Adrenal gland (tissue), 12 donors: ENCODE results near the gene RIMKLB. TPM values are rescaled to one million over a fixed set of nuclear protein-coding genes. Genes with fewer than 3 reads are reported as not detected.

Experiments used
- DNase-seq, 7 donors: peaks; one replicate each; pipeline ENCODE4 v3.0.0-alpha.2; 2019 to 2020
- H3K27ac ChIP-seq, 5 donors: fragments of 200-600 bp; sonication (generic) in 4 of 5; 1 replicate in 3 of 5; 2 replicates in 2 of 5; pipeline versions ENCODE4 v1.5.1 to v1.8.0; 2016 to 2020; ENCODE audit warnings: mild to moderate bottlenecking in 1 of 5
- H3K27me3 ChIP-seq: fragments of 200-600 bp; 2 replicates; pipeline ENCODE4 v1.8.0; 2021
- H3K36me3 ChIP-seq, 2 donors: fragments of 200-600 bp; replicated peaks in 1 of 2; 1 replicate in 1 of 2; 2 replicates in 1 of 2; pipeline versions ENCODE4 v1.5.1 to v1.8.0; 2018 to 2022
- H3K4me1 ChIP-seq, 2 donors: fragments of 200-600 bp; replicated peaks in 1 of 2; 1 replicate in 1 of 2; 2 replicates in 1 of 2; pipeline versions ENCODE4 v1.5.1 to v1.8.0; 2018 to 2021
- H3K4me3 ChIP-seq, 4 donors: fragments of 200-600 bp; sonication (generic) in 3 of 4; one replicate each; pipeline ENCODE4 v1.5.1; 2016 to 2018
- H3K9me3 ChIP-seq, 3 donors: fragments of 200-600 bp; sonication (generic) in 1 of 3; replicated peaks in 1 of 3; 1 replicate in 2 of 3; 2 replicates in 1 of 3; pipeline versions ENCODE4 v1.5.1 to v1.8.0; 2016 to 2021
- CTCF ChIP-seq, 6 experiments: fragments of 450-650 bp in 4 of 6; fragments of 200-600 bp in 2 of 6; sonication (generic) in 1 of 6; IDR thresholded peaks; 1 replicate in 5 of 6; 2 replicates in 1 of 6; pipeline versions ENCODE4 v1.5.1 to v1.8.0; 2016 to 2021; ENCODE audit warnings: antibody characterized with exemption in 6 of 6, mild to moderate bottlenecking in 2 of 6, moderate library complexity in 1 of 6
- POLR2A ChIP-seq, 2 donors: fragments of 450-650 bp; IDR thresholded peaks; one replicate each; pipeline ENCODE4 v1.6.1; 2017; ENCODE audit warnings: antibody characterized with exemption in 2 of 2, mild to moderate bottlenecking in 2 of 2, moderate library complexity in 1 of 2
- WGBS, 4 donors: extraction: QIAGEN DNeasy Blood & Tissue Kit in 2 of 4; methylation state at CpG; one replicate each; pipeline versions ENCODE4 v1.1.5 to v1.1.7; 2013 to 2017; 5-methylcytosine and 5-hydroxymethylcytosine counted together
- intact Hi-C, 2 donors: fragments of 100-400 bp; cut with DNase I; formaldehyde crosslinking; loops; one replicate each; pipeline versions ENCODE4 v1.14.1 to v1.15.0; 2022 to 2023
- polyA plus RNA-seq, 3 donors: library from polyadenylated mRNA; stranded (reverse); fragments of 200-250 nt in 2 of 3; fragments of 350-450 nt in 1 of 3; fragmentation: Illumina TruSeq in 1 of 3; extraction: RNeasy Lipid Tissue Mini Kit (QIAGEN cat#74804) in 1 of 3; gene quantifications; one replicate each; pipeline ENCODE4 v1.2.3, GENCODE V29; 2013 to 2014
- total RNA-seq, 9 donors: library from RNA; depleted of rRNA in 4 of 9; stranded (reverse); fragments of >200 nt in 4 of 9; fragments of 120-200 nt in 1 of 9; fragmentation: NEBNext Ultra II Directional in 1 of 9; extraction: Animal tissue kit (Norgen Biotek cat#: 25700) in 1 of 9; gene quantifications; one replicate each; pipeline versions ENCODE4 v1.1.0 to v1.2.4, GENCODE V29; 2013 to 2023
- donor health status: healthy with polysubstance abuse.
- donor health status: Bipolar disorder and iron deficiency.
- donor health status: DM: yes; HTN: yes; CAD: no.
- donor health status: DM: no; HTN: no; CAD: no.
- donor health status: DM: no; HTN: no; CAD: no.
- donor health status: DM: yes; HTN: yes; CAD: no.

Gene RIMKLB
- total and polyA plus RNA-seq, 12 donors = 10.0 to 225 (median 22.1) TPM

DNA sequence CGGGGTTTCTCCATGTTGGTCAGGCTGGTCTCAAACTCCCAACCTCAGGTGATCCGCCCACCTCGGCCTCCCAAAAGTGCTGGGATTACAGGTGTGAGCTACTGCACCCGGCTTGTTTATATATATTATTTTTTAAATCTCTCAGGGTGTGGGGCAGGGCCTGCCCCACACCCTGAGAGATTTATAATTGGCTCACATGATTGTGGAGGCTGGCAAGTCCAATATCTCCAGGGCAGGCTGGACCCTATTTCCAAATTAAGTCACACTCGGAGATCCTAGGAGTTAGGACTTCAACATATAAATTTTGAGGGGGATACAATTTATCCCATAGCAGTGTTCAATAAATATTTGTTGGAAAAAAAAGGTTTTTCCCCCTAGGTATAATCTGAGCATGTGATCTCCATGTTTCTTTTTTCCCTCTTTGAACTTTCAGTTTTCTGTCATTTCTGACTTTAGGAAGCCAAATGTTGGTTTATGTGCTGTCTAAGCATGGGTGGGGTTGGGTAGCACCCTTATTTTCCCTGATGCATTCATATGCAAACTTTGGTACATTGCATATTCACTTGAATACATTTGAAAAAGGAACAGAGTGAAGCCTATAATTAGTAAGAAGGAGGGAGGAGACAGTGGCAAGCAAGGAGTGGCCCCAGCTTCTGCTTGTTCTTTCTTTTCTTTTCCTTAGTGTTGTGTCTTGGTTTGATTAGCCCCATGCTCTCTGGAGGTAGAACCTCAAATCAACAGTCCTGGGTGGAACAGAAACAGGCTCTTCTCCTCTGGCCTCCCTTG is 116.0 kb downstream of the RIMKLB start:
- DNase-seq = no peak
- intact Hi-C loops = no loop called here
- 73 to 79% (median 75%) methylated on average over 5 of the region's 5 CpGs for WGBS, 4 donors
- H3K36me3 ChIP-seq = no peaks in the 10 kb centered on the region
- TF ChIP-seq CTCF (IDR thresholded peaks at IDR 0.05) (no peak), POLR2A (IDR thresholded peaks at IDR 0.05) (no peak)
- no peak overlapping the region for H3K27ac ChIP-seq
- H3K4me1 ChIP-seq = no peaks in the 10 kb centered on the region
- H3K27me3 ChIP-seq = no peaks in the 10 kb centered on the region
- no peaks in the 10 kb centered on the region for H3K9me3 ChIP-seq
- H3K4me3 ChIP-seq = no peak overlapping the region

- H3K27me3 ChIP-seq = no peaks in the 10 kb centered on the region
- no peaks in the 10 kb centered on the region for H3K36me3 ChIP-seq
- H3K27ac ChIP-seq = no peak overlapping the region
- no peak for DNase-seq
- 69 to 76% (median 73%) methylated on average over 3 of the region's 3 CpGs for WGBS, 4 donors
- no peak overlapping the region for H3K4me3 ChIP-seq
- H3K4me1 ChIP-seq = no peaks in the 10 kb centered on the region
- TF ChIP-seq CTCF (IDR thresholded peaks at IDR 0.05) = no peak
- TF ChIP-seq POLR2A (IDR thresholded peaks at IDR 0.05) = no peak
- intact Hi-C loops = no loop called here
- H3K9me3 ChIP-seq = no peaks in the 10 kb centered on the region
Observed at GRCh38 chr12:8816448-8817050, 118.8 kb downstream of the RIMKLB start.

GRCh38 chr12:8817856-8818255 is 120.1 kb downstream of the RIMKLB start:
- Histone ChIP-seq H3K27ac (no peak overlapping the region), H3K4me3 (no peak overlapping the region), H3K27me3 (no peaks in the 10 kb centered on the region), H3K4me1 (no peaks in the 10 kb centered on the region), H3K36me3 (no peaks in the 10 kb centered on the region), H3K9me3 (no peaks in the 10 kb centered on the region)
- DNase-seq = no peak
- no peak for TF ChIP-seq POLR2A (IDR thresholded peaks at IDR 0.05)
- no peak for TF ChIP-seq CTCF (IDR thresholded peaks at IDR 0.05)
- WGBS, 4 donors = 91 to 100% (median 98%) methylated on average over 1 of the region's 1 CpG
- intact Hi-C loops = no loop called here

DNA sequence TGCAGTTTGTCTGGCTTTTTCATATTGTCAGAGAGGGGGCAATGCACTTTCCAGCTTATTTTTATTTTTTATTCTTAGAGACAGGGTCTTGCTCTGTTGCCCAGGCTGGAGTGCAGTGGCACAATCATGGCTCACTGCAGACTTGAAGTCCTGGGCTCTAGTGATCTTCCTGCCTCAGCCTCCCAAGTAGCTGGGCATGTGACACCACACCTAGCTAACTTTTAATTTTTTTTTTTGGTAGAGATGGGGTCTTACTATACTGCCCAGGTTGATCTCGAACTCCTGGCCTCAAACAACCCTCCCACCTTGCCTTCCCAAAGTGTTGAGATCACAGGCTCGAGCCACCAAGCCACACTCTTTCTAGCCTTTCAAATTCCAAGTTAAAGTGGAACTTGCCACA is 120.7 kb downstream of the RIMKLB start:
- Histone ChIP-seq H3K27ac (no peak overlapping the region), H3K4me1 (no peaks in the 10 kb centered on the region), H3K27me3 (no peaks in the 10 kb centered on the region), H3K9me3 (no peaks in the 10 kb centered on the region), H3K4me3 (no peak overlapping the region), H3K36me3 (no peaks in the 10 kb centered on the region)
- WGBS, 4 donors = 81 to 90% (median 86%) methylated on average over 2 of the region's 2 CpGs
- no peak for DNase-seq
- no peak for TF ChIP-seq POLR2A (IDR thresholded peaks at IDR 0.05)
- no peak for TF ChIP-seq CTCF (IDR thresholded peaks at IDR 0.05)
- intact Hi-C loops = no loop called here
